HG03521 (cell line): ENCODE measurements around the gene CCR7.

Experiments
- ATAC-seq: cut with Tn5 transposase; IDR thresholded peaks from one replicate; pipeline ENCODE4 v1.9.1; 2021; ENCODE audit warnings: mild to moderate bottlenecking, moderate library complexity; ENCODE audit not compliant: unreplicated experiment

Gene CCR7

DNA sequence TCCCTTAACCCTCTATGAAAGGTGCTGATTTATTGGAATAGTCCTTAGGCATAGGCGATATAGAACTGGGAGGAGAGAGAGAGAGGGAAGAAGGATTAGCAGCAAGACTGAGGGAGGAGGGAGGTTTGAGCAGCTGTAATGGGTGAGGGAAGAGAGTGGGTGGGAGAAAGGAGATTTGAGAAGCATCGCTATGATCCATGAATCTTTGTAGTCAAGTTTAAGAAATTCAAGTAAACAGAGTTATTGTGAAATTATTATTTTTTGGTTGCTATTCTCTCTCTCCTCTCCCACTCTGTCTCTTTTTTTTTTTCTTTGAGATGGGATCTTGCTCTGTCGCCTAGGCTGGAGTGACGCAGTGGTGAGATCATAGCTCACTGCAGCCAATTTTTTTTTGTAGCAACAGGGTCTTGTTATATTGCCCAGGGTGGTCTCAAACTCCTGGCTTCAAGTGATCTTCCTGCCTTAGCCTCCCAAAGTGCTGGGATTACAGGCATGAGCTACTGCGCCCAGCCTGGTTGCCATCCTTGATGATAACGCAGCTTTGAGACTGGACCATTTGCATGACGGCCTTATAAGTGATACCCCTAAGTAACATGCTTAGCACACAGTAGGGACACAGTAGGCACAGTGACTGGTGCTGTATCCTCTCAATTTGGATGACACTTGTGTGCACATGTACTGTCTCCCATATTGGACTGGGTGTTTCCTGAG lies 42.9 kb downstream of the CCR7 start:
- no peak for ATAC-seq

DNA sequence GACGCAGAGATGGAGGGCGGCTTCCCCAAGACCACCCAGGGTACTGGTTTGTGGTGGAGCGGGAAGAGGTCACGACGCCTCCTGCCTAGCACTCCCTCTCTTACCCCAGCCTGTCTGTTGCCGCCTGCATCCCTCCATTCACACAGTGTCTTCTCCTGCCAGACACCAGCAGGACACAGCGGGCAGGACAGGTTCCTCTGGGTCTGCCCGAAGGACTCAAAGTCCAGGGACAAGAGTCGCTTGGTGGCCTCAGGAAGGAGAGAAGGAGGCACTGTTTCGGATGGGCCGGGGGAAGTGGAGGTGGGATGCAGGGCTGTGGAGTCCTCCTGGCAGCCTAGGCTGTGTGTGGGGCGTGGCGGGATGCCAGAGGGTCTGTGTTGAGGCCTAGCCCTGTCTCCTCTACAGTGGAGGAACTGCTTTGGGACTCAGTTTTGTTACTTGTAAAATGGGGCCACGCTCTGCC lies 44.2 kb downstream of the CCR7 start:
- no peak for ATAC-seq

DNA sequence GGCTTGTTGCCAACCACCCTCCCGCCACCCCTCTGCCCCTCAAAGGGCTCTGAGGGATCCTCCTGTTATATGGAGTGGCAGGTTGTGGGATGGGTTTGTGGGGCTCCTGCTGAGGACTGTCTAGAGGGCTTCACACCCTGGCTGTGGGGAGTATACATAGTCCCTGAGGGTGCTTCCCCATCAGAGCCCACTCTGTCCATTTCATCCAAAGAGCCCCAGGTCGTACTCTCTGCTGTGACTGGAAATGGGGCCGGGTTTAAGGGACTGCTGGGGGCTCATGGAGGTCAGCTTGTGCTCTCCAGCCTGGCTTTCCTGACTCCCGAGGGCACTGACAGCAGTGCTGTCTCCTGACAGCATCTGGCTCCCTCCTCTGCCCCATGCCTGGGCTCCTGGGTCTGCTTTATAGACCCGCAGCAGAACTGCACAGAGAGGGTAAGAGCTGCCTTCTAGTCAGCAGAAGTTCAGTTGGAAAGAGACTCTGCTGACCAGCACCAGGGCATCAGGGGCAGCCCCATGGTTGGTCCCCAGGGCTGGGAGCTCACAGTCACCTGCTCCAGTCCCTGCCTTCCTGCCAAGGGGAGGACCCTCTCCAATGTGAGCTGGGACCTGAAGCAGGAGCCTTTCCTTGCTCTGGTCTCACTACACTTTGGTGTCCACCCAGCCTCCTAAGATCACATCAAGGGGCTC lies 46.0 kb downstream of the CCR7 start:
- ATAC-seq = no peak

DNA sequence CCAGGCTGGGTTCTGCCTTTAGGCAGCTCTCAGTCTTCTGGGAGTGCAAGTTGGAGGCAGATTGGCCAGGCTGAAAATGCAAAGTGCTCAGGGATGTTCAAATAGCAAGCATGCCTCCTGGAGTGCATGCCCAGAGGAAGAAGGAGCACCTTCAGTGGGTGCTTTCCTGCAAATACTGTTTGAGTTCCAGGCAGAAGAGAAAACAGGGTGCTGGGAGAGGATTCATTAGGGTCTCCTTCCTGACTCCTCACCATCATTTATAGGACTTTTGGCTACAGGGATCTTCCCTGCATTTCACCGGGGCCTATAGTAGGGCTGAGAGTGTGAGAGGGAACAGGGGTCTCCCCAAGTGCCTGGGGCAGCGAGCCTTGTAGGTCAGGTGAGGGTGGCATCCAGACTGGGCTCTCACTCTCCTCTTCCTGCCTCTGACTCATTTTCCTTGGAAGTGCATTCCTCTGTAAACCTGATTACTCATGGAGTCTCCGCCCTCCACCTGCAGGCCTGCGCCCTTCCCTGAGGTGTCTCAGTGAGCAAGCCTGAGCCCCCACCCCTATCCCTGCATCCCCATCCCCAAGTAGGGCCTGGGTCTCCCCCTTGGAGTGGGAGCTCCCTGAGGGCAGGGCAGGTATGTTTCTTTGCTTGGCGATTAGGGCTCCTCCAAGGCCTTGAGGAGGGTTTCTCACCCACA lies 46.7 kb downstream of the CCR7 start:
- ATAC-seq = no peak

DNA sequence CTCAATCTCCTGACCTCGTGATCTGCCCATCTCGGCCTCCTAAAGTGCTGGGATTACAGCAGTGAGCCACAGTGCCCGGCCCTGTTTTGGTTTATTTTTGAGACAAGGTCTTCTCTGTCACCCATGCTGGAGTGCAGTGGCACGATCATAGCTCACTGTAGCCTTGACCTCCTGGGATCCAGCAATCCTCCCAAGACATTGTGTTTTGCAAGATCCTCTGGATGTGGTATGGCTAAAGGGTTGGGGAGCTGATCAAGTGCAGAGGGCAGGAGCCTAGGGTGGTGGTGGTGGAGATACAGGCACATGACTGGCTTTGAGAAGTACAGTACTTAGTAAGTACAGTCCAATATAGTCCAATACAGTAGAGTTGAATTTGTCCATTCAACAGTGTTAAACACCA lies 47.3 kb downstream of the CCR7 start:
- no peak for ATAC-seq

DNA sequence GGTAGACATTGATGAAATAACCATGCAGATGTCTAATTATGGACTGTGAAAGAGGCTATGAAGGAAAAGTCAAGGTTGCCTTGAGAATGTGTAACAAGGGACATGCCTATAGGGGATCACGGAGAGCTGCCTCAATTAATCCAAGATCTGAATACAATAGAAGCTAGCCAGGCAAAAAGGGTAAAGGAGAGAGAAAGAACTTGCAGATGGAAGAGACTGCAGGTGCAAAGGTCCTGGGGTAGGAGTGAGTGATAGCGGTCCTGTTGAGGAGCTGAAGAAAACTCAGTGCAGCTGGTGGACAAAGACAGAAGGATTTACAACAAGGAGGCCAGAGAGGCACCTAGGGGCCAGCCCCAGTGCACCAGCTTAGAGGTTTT lies 48.0 kb downstream of the CCR7 start:
- no peak for ATAC-seq

DNA sequence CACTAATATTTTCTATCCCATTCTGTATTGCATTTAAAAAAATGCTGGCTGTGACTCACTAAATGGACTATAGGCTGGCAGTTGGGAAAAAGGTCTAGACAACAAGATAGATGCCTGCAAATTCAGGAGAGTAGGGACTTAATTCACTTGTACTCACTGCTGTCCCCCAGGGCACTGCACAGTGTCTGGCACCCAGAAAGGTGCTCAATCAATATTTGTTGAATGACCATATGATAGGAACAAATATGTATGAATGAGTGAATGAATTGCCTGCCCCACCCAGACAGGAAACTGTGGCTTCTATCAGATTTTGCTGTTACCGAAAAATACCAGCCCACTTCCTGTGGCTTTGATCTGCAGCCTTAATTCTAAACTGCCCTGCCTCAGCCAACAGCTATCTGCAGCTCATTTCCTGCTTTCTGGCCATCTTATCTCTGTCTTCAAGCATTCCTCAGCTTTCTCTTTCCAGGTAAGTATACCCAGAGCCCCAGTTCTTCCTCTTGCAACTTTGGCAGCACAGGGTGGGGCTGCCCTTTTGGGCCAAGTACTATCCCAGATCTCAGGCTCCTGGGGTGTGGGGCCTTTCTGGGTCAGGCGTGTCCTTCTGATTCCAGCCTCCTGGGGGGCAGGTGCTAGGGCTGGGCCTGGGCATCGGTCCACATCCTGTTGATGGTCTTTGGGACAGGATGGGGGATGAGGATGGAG lies 48.5 kb downstream of the CCR7 start:
- no peak for ATAC-seq

DNA sequence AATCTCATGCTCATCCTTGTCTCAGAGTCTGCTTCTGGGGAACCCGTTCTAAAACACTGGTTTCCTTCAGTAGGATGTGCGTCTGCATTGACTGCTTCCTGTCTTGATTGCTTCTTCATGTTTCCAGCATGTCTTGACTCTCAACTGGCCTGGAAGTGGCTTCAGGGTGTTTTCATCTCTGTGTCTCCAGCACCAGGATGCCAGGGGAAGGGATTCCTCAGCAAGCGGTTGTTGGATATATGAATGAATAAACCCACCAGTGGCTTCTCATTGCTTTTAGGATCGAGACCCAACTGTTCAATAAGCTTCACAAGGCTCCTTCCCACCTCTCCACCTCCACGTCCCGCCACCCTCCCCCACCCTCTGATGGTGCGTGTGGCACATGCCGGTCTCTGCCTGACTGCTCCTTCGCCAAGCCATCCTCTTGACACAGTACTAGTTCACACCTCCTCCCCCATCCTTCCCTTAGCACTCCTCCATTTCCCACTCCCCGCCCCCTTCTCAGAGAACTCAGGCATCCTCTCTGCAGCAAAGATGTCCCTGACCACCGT lies 49.7 kb downstream of the CCR7 start:
- ATAC-seq = no peak

DNA sequence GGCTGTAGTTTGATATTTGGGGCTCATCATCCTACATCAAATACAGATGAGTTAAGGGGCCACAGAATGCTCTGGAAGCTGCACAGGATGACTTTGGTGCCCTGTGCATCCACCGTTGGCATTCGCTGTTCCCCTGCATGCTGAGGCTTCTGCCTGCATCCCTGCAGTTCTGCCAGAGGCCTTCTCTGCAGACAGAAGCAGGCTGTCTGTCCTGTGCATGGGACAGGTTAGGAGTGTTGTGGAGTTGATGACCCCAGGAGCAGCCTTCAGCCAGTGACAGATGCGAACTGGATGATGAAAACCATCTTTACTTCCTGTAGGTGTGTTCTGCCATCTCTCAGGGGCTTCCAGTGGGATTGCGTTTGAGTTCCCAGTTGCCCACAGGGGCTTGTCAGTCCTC lies 50.3 kb downstream of the CCR7 start:
- no peak for ATAC-seq

DNA sequence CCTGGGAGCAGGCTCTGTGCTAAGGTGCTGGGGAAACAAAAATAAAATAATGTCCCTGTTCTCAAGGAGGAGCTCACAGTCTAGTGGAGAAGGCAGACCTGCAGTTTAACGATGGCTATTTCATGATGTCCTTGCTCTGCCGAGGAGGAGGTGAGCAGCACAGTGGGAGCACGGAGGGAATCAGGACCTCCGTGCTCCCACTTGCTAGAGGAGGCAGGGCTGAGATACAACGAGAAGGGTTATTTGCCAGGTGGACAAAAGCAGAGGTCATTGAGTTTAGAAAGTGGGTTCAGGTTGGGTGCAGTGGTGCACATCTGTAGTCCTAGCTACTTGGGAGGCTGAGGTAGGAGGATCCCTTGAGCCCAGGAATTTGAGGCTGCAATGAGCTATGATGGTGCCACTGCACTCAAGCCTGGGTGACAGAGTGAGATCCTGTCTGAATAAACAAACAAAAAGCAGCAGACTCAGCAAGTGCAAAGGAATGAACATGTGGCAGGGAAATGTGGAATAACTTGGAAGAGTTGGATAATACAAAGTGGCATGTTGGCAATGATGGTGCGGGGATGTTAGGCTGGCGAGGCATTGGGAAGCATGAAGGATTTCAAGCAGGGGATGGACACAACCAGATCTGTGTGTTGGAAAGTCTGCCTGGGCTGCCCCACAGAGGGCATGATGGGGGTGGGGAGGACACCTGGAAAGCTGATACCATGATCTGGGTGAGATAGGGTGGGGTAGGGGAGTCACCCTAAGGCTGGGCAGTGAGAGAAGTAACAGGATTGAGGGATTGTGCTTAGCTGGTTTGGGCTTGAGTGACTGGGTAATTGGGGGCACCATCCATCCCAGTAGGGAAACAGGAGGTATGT lies 51.0 kb downstream of the CCR7 start:
- no peak for ATAC-seq

DNA sequence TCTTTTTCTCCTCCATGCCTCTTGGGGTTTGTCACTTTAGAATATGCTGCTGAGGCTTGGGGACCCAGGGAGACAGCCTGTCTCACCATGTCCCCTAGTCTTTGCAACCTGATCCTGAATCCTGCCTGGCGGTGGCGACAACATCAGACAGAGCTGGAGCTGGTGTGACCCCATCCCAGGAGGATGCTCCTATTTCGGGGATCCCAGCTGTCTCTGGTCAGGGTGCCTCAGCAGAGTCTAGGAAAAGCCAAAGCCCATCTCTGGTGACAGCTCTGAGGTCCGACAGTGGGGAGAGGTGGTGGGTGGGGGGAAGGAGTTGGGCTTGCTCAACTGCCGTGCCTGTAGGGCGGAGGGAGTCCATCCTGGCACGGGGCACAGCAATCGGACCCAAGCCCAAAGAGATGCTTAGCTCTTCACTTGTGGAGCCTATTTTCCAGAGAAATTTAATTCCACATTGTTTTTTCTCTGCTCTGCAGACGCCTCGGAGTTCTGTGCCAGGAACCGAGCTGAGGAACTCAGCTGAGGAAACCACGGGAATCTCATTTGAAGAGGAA lies 53.5 kb downstream of the CCR7 start:
- ATAC-seq = no peak

DNA sequence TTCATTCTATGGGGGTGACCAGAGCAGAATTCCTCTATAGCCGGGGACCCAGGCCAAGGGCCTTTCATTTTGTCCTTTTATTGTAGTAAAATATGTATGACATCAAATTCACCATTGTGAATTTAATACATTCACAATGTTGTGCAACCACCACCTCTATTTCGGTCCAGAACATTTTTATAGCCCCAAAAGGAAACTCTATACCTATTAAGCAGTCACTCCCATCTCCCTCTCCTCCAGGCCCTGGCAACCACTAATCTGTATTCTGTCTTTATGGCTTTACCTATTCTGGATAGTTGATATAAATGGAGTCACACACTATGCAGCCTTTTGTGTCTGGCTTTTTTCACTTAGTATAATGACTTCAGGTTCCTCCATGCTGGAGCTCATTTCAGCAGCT lies 54.1 kb downstream of the CCR7 start:
- no peak for ATAC-seq

DNA sequence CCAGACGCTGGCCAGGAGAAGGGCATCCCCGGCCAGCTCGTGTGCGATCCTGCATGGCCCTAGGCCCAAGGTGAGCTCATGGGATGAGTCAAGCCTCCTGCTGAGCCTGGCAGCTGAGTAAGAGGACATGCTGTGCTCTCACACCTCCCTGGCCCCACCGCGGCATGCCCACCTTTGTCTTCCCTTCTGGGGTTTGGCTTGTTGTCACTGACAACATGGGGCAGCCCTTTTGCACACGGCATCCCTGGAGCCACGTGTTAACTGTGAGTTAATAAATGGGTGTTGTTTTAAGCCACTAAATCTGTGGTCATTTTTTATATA lies 55.0 kb downstream of the CCR7 start:
- ATAC-seq = no peak

DNA sequence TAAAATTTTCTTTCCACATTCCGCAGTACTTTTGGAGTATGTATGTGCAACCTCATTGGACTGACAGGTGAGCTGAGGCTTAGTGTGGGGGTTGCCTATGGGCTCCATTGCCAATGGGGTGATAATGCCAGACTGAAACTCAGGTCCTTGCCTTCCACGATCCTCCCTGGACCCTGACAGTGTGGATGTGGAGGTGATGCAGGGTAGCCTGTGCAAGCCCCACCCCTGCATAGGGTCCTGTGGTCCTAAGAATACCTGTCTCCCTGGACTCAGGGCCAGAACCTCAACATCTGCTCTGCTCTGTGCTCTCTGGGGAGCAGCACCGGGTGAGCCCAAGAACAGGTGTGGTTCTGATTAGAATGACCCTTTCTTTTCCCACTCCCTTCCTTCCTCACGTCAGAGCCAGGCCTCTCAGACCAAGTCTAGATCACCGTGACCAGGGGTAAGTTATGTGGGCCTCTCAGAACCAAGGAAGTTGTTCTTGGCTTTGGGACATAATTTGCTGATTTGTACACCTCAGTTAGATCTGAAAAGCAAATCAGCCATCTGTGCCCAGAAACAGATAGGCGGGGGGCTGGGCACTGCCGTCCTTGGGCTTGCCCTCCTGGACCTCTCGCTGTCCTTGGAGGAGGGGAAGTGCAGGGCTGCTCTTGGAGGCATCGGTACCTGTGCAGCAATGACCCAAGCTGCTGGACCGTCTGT lies 55.5 kb downstream of the CCR7 start:
- ATAC-seq = no peak

DNA sequence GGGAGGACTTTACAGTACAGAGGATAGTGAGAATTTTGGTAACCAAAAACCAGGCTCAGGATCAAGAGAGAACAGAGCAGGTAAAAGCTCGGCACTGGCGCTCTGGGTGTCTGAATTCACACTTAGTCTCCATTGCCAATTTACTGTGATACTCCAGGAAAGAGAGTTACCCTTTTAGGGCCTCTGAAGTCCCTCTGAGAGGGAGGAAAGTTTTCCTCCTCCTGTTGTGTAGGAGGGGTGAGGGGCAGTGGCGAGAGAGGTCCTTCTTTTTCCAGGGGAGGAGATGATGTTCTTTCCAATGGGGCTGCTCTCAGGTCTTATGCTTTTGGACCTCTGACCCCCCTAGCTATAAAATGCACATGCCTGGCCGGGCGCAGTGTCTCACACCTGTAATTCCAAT lies 58.5 kb downstream of the CCR7 start:
- no peak for ATAC-seq
